WTC11 (cell line): ENCODE measurements around the gene PSMD12. TPM values are rescaled to one million over a fixed set of nuclear protein-coding genes. Genes with fewer than 3 reads are reported as not detected.
"Not testable (repeated sequence)": the region's sequence is repeated elsewhere in the genome, so short reads cannot be mapped to it uniquely, and the experiment has no call there.

Source experiments
- ATAC-seq: fragments of 200-7000 bp; cut with Tn5 transposase; 2 replicates; pipeline ENCODE4 v1.10.0; 2021; ENCODE audit warnings: mild to moderate bottlenecking, moderate library complexity
- CTCF ChIA-PET: fragments of 300-600 bp; sonication (Branson Sonifier 250); formaldehyde crosslinking; loops from one replicate; lab custom pipeline; 2021; ENCODE audit warnings: antibody characterized with exemption; lab: Charles Lee
- POLR2A ChIA-PET: fragments of 350-600 bp; sonication (Branson Sonifier 250); formaldehyde crosslinking; loops from one replicate; lab custom pipeline; 2021; ENCODE audit warnings: antibody characterized with exemption; lab: Charles Lee
- DNase-seq: peaks from one replicate; pipeline ENCODE4 v3.0.0; 2021; ENCODE audit warnings: low spot score
- H3K27ac Mint-ChIP-seq: 2 replicates; pipeline ENCODE4 v1.8.0; 2021; ENCODE audit warnings: mixed read lengths
- H3K27me3 Mint-ChIP-seq: 2 replicates; pipeline ENCODE4 v1.8.0; 2021; ENCODE audit warnings: low read depth, mild to moderate bottlenecking, moderate library complexity, mixed read lengths
- H3K36me3 Mint-ChIP-seq: 2 replicates; pipeline ENCODE4 v1.8.0; 2021; ENCODE audit warnings: mixed read lengths
- H3K4me1 Mint-ChIP-seq: 2 replicates; pipeline ENCODE4 v1.8.0; 2022; ENCODE audit warnings: mixed read lengths
- H3K4me3 Mint-ChIP-seq: 2 replicates; pipeline ENCODE4 v1.8.0; 2021; ENCODE audit warnings: mild to moderate bottlenecking, moderate library complexity, mixed read lengths
- H3K9me3 Mint-ChIP-seq: 2 replicates; pipeline ENCODE4 v1.8.0; 2021; ENCODE audit warnings: mixed read lengths
- AR ChIP-seq: fragments of 250-450 bp; sonication (Bioruptor Pico); IDR thresholded peaks from 2 replicates; pipeline ENCODE4 v1.9.0; 2021; ENCODE audit warnings: mild to moderate bottlenecking
- ATF2 ChIP-seq: sonication (generic); formaldehyde crosslinking; IDR thresholded peaks from 2 replicates; pipeline ENCODE4 v1.8.1; 2022; ENCODE audit warnings: low read depth, missing genetic modification reagents, borderline replicate concordance
- CREB1 ChIP-seq: sonication (generic); formaldehyde crosslinking; IDR thresholded peaks from 2 replicates; pipeline ENCODE4 v1.8.0; 2023; ENCODE audit warnings: mild to moderate bottlenecking, missing genetic modification reagents
- CREM ChIP-seq: sonication (generic); formaldehyde crosslinking; IDR thresholded peaks from 2 replicates; pipeline ENCODE4 v1.8.1; 2022; ENCODE audit warnings: mild to moderate bottlenecking, missing genetic modification reagents, moderate library complexity
- EMX1 ChIP-seq: fragments of 250-450 bp; sonication (Bioruptor Pico); IDR thresholded peaks from 2 replicates; pipeline ENCODE4 v1.8.0; 2021; ENCODE audit warnings: mild to moderate bottlenecking
- NFATC4 ChIP-seq: fragments of 250-450 bp; sonication (Bioruptor Pico); IDR thresholded peaks from 2 replicates; pipeline ENCODE4 v1.9.0; 2021; ENCODE audit warnings: mild to moderate bottlenecking
- RELA ChIP-seq: sonication (generic); formaldehyde crosslinking; IDR thresholded peaks from 2 replicates; pipeline ENCODE4 v1.8.1; 2022; ENCODE audit warnings: missing genetic modification reagents, mild to moderate bottlenecking, borderline replicate concordance
- STAT6 ChIP-seq: sonication (generic); formaldehyde crosslinking; conservative IDR thresholded peaks from 2 replicates; pipeline ENCODE4 v1.8.1; 2023; ENCODE audit warnings: mild to moderate bottlenecking, low read depth, missing genetic modification reagents, moderate library complexity
- ZBTB43 ChIP-seq: sonication (generic); formaldehyde crosslinking; IDR thresholded peaks from 2 replicates; pipeline ENCODE4 v1.8.1; 2023; ENCODE audit warnings: mild to moderate bottlenecking, missing genetic modification reagents
- ZNF671 ChIP-seq: fragments of 250-450 bp; sonication (Bioruptor Pico); IDR thresholded peaks from 2 replicates; pipeline ENCODE4 v1.8.0; 2021; ENCODE audit warnings: mild to moderate bottlenecking
- total RNA-seq: library from RNA; stranded (reverse); gene quantifications from 3 replicates; pipeline ENCODE4 v1.2.3, GENCODE V29; 2021
- TF ChIP-seq, protein P1 (sequence below): sonication (generic); formaldehyde crosslinking; conservative IDR thresholded peaks from 2 replicates; pipeline ENCODE4 v1.8.1; 2022; ENCODE audit warnings: mild to moderate bottlenecking, missing genetic modification reagents
- TF ChIP-seq, protein P2 (sequence below): sonication (generic); formaldehyde crosslinking; IDR thresholded peaks from 2 replicates; pipeline ENCODE4 v1.8.0; 2022; ENCODE audit warnings: mild to moderate bottlenecking, missing genetic modification reagents
- TF ChIP-seq, protein P3 (sequence below): fragments of 200-600 bp; IDR thresholded peaks from 2 replicates; pipeline ENCODE4 v1.8.0; 2022; ENCODE audit warnings: antibody characterized with exemption

Gene PSMD12
- total RNA-seq, 1 experiment from 2014 or later: 66.9 TPM

DNA sequence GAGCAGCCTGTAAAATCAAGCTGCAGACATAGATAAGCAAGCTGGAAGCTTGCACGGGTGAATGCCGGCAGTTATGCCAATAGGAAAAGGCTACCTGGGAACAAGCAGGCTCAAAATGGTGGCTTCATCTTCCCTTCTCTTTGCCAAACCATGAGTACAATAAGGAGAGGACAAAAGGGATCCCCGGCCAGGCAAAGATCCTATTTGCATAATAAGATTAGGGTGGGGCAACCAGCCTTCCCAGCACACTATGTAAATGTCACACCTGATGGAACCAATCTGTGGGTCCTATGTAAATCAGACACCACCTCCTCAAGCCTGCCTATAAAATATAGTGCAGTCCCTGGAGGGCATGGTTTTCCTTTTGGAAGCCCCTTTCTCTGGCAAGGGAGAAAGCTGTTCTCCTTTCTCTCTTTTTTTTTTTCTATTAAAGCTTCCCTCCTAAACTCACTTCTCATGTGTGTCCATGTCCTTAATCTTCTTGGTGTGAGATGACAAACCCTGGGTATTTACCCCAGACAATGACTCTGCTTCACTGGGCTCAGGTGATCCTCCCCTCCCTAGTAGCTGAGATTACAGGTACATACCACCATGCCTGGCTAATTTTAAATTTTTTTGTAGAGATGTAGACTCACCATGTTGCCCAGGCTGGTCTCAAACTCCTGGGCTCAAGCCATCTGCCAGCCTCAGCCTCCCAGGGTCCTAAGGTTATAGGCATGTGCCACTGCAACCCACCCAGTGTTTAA lies 44.2 kb downstream of the PSMD12 start (continued):
- TF ChIP-seq AR: no peak
- no peak for TF ChIP-seq ZBTB43

- H3K36me3 Mint-ChIP-seq, ATAC-seq, DNase-seq, H3K9me3 Mint-ChIP-seq, CTCF ChIA-PET, POLR2A ChIA-PET, H3K27me3 Mint-ChIP-seq: not testable (repeated sequence)
- Mint-ChIP-seq H3K4me3 (peak overlapping the region; percentile 32; the same call in 1 of the 2 replicates), H3K4me1 (peaks cover 11% of the 10 kb centered on the region), H3K27ac (0 out of 2 replicates have a peak overlapping the region, but pooled peaks have one; percentile 53)
These were observed 44.9 kb downstream of the PSMD12 start for GRCh38 chr17:67321486-67321885.

- ChIA-PET CTCF (interaction anchor here (0.7 to 2.1 kb wide), 2 partner anchors 44 to 68 kb away, joined by 3 to 7 read pairs; no protein-coding TSS in a partner anchor), POLR2A (no interaction called here)
- no peak overlapping the region for H3K4me3 Mint-ChIP-seq
- ATAC-seq: no peak
- H3K27me3 Mint-ChIP-seq: no peaks in the 10 kb centered on the region
- TF ChIP-seq STAT6 (CRISPR knock-in tag) (no peak), NFATC4 (CRISPR knock-in tag) (no peak), ATF2 (CRISPR knock-in tag) (no peak), ZNF671 (CRISPR knock-in tag) (no peak), EMX1 (no peak), RELA (CRISPR knock-in tag) (no peak), CREB1 (CRISPR knock-in tag) (no peak), CREM (CRISPR knock-in tag) (no peak)
- TF ChIP-seq, protein P1, sequence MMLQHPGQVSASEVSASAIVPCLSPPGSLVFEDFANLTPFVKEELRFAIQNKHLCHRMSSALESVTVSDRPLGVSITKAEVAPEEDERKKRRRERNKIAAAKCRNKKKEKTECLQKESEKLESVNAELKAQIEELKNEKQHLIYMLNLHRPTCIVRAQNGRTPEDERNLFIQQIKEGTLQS (CRISPR knock-in tag): no peak
- TF ChIP-seq, protein P2, sequence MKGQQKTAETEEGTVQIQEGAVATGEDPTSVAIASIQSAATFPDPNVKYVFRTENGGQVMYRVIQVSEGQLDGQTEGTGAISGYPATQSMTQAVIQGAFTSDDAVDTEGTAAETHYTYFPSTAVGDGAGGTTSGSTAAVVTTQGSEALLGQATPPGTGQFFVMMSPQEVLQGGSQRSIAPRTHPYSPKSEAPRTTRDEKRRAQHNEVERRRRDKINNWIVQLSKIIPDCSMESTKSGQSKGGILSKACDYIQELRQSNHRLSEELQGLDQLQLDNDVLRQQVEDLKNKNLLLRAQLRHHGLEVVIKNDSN (CRISPR knock-in tag): no peak
- TF ChIP-seq, protein P3, sequence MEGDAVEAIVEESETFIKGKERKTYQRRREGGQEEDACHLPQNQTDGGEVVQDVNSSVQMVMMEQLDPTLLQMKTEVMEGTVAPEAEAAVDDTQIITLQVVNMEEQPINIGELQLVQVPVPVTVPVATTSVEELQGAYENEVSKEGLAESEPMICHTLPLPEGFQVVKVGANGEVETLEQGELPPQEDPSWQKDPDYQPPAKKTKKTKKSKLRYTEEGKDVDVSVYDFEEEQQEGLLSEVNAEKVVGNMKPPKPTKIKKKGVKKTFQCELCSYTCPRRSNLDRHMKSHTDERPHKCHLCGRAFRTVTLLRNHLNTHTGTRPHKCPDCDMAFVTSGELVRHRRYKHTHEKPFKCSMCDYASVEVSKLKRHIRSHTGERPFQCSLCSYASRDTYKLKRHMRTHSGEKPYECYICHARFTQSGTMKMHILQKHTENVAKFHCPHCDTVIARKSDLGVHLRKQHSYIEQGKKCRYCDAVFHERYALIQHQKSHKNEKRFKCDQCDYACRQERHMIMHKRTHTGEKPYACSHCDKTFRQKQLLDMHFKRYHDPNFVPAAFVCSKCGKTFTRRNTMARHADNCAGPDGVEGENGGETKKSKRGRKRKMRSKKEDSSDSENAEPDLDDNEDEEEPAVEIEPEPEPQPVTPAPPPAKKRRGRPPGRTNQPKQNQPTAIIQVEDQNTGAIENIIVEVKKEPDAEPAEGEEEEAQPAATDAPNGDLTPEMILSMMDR: no peak
- no peak for DNase-seq
- peaks cover 11% of the 10 kb centered on the region for H3K4me1 Mint-ChIP-seq
- no peaks in the 10 kb centered on the region for H3K36me3 Mint-ChIP-seq
- no peaks in the 10 kb centered on the region for H3K9me3 Mint-ChIP-seq
- H3K27ac Mint-ChIP-seq: no peak overlapping the region
These were observed 49.6 kb downstream of the PSMD12 start for GRCh38 chr17:67316781-67317180.
